Daoy (cell line): ENCODE measurements around the gene CTSO. TPM values are rescaled to one million over a fixed set of nuclear protein-coding genes. Genes with fewer than 3 reads are reported as not detected.
"Not testable (repeated sequence)": the region's sequence is repeated elsewhere in the genome, so short reads cannot be mapped to it uniquely, and the experiment has no call there.

Experiments
- DNase-seq: peaks from one replicate; pipeline ENCODE4 v3.0.0-alpha.2; 2015; ENCODE audit warnings: low read depth
- total RNA-seq: library from RNA; depleted of rRNA; stranded (reverse); fragments of >200 nt; shearing (Covaris generic); gene quantifications from 2 replicates; pipeline ENCODE4 v1.2.3, GENCODE V29; 2014

CTSO gene
- total RNA-seq, 1 experiment from 2014 or later: 1.3 TPM

GRCh38 chr4:155954939-155955338 is 1.3 kb upstream of the CTSO start:
- DNase-seq: no peak

GRCh38 chr4:155954118-155954685 is 536 bp upstream of the CTSO start:
- DNase-seq: no peak

GRCh38 chr4:155952501-155952901 is 1.2 kb downstream of the CTSO start:
- no peak for DNase-seq

GRCh38 chr4:155950461-155950860 is 3.2 kb downstream of the CTSO start:
- no peak for DNase-seq

- no peak for DNase-seq
These were observed 5.1 kb downstream of the CTSO start for GRCh38 chr4:155948541-155948940.

- peak; percentile 13 for DNase-seq
These were observed 7.2 kb downstream of the CTSO start for GRCh38 chr4:155946486-155946885.

GRCh38 chr4:155944516-155944915 is 9.2 kb downstream of the CTSO start:
- DNase-seq: no peak

- DNase-seq: no peak
These were observed 9.9 kb downstream of the CTSO start for GRCh38 chr4:155943605-155944291.

GRCh38 chr4:155941820-155942219 is 11.8 kb downstream of the CTSO start:
- no peak for DNase-seq

- DNase-seq: no peak
These were observed 12.4 kb downstream of the CTSO start for GRCh38 chr4:155941085-155941790.

GRCh38 chr4:155935389-155935986 is 18.2 kb downstream of the CTSO start:
- DNase-seq: no peak

GRCh38 chr4:155934634-155935033 is 19.0 kb downstream of the CTSO start:
- not testable (repeated sequence) for DNase-seq

GRCh38 chr4:155931634-155932033 is 22.0 kb downstream of the CTSO start:
- no peak for DNase-seq

- DNase-seq: no peak
These were observed 23.3 kb downstream of the CTSO start for GRCh38 chr4:155930330-155930729.

- no peak for DNase-seq
These were observed 23.8 kb downstream of the CTSO start for GRCh38 chr4:155929833-155930232.

- DNase-seq: no peak
These were observed 29.0 kb downstream of the CTSO start for GRCh38 chr4:155924637-155925036.

- DNase-seq: no peak
These were observed 32.1 kb downstream of the CTSO start for GRCh38 chr4:155921597-155921996.

GRCh38 chr4:155914782-155915181 is 38.9 kb downstream of the CTSO start:
- DNase-seq: no peak

- no peak for DNase-seq
These were observed 41.8 kb downstream of the CTSO start for GRCh38 chr4:155911905-155912304.

- DNase-seq: no peak
These were observed 43.9 kb downstream of the CTSO start for GRCh38 chr4:155909615-155910226.

GRCh38 chr4:155908187-155909139 is 45.2 kb downstream of the CTSO start:
- DNase-seq: no peak
